Ureter (tissue), 1 donor: ENCODE measurements around the gene DDX23. TPM values are rescaled to one million over a fixed set of nuclear protein-coding genes. Genes with fewer than 3 reads are reported as not detected.

Experiments used
- DNase-seq: peaks from one replicate; pipeline ENCODE4 v3.0.0-alpha.2; 2020; ENCODE audit warnings: low spot score
- total RNA-seq: library from RNA; stranded (reverse); gene quantifications from one replicate; pipeline ENCODE4 v1.2.4, GENCODE V29; 2023
- donor health status: DM: yes; HTN: yes; CAD: no.

Gene DDX23
- total RNA-seq, 1 donor from 2014 or later, result 71.7 TPM

GRCh38 chr12:48823281-48823680 lies 28.7 kb downstream of the DDX23 start:
- DNase-seq, result no peak

GRCh38 chr12:48822711-48823110 lies 29.3 kb downstream of the DDX23 start:
- no peak for DNase-seq

GRCh38 chr12:48822139-48822538 lies 29.8 kb downstream of the DDX23 start:
- no peak for DNase-seq

- DNase-seq, result no peak
Measured at GRCh38 chr12:48819986-48820725, 31.8 kb downstream of the DDX23 start.

GRCh38 chr12:48818831-48819590 lies 33.0 kb downstream of the DDX23 start:
- DNase-seq, result no peak

GRCh38 chr12:48817873-48818830 lies 33.8 kb downstream of the DDX23 start, which contains the start of gene CACNB3:
CACNB3 (plus strand) TSS chr12:48818496; CDS start chr12:48818930, 434 bp downstream.
- DNase-seq, result peak; percentile 80

- DNase-seq, result no peak
Measured at GRCh38 chr12:48816143-48816854, 35.7 kb downstream of the DDX23 start.

GRCh38 chr12:48815126-48816110 lies 36.5 kb downstream of the DDX23 start:
- peak; percentile 89 for DNase-seq

- DNase-seq, result peak; percentile 87
Measured at GRCh38 chr12:48814262-48815125, 37.5 kb downstream of the DDX23 start.

GRCh38 chr12:48813465-48814261 lies 38.3 kb downstream of the DDX23 start:
- no peak for DNase-seq

- no peak for DNase-seq
Measured at GRCh38 chr12:48812389-48812788, 39.6 kb downstream of the DDX23 start.

GRCh38 chr12:48811437-48812090 lies 40.4 kb downstream of the DDX23 start:
- no peak for DNase-seq

- DNase-seq, result no peak
Measured at GRCh38 chr12:48810903-48811431, 41.0 kb downstream of the DDX23 start.

GRCh38 chr12:48807981-48808380 lies 44.0 kb downstream of the DDX23 start:
- no peak for DNase-seq

GRCh38 chr12:48803675-48804074 lies 48.3 kb downstream of the DDX23 start:
- no peak for DNase-seq

GRCh38 chr12:48800971-48801370 lies 51.0 kb downstream of the DDX23 start:
- DNase-seq, result no peak

- DNase-seq, result no peak
Measured at GRCh38 chr12:48800457-48800856, 51.5 kb downstream of the DDX23 start.
